H1 (cell line): ENCODE data around the gene PLA2G1B. TPM values are rescaled to one million over a fixed set of nuclear protein-coding genes. Genes with fewer than 3 reads are reported as not detected.

Experiments used
- CTCF ChIA-PET: fragments of 300-600 bp; sonication (Branson Sonifier 250); formaldehyde crosslinking; loops from one replicate; lab custom pipeline; 2021; ENCODE audit not compliant: partially characterized antibody; lab: Charles Lee
- POLR2A ChIA-PET: fragments of 300-600 bp; sonication (Branson Sonifier 250); formaldehyde crosslinking; loops from one replicate; lab custom pipeline; 2021; ENCODE audit warnings: inconsistent platforms; ENCODE audit not compliant: partially characterized antibody; lab: Charles Lee
- DNase-seq, 2 experiments: peaks; one replicate each; pipeline versions ENCODE4 v3.0.0 to v3.0.0-alpha.2; 2010 to 2022; ENCODE audit warnings: low spot score in 2 of 2, low read depth in 1 of 2, mixed read lengths in 1 of 2
- FAIRE-seq: peaks from 2 replicates; lab custom pipeline; 2011; peaks lifted over from hg19 to GRCh38; lab: Jason Lieb, UNC
- H2AFZ ChIP-seq: 2 replicates; pipeline ENCODE4 v1.8.1; 2012; ENCODE audit warnings: low read length, inconsistent platforms
- H2AK5ac ChIP-seq: 2 replicates; pipeline ENCODE4 v1.6.1; 2013; ENCODE audit warnings: low read depth, low read length
- H2BK120ac ChIP-seq: replicated peaks from 2 replicates; pipeline ENCODE3; 2013; ENCODE audit warnings: low read depth, low read length, inconsistent platforms
- H2BK12ac ChIP-seq: 2 replicates; pipeline ENCODE4 v1.6.1; 2013; ENCODE audit warnings: low read depth, low read length
- H2BK15ac ChIP-seq: 2 replicates; pipeline ENCODE4 v1.6.1; 2013; ENCODE audit warnings: low read length
- H2BK20ac ChIP-seq: 2 replicates; pipeline ENCODE4 v1.6.1; 2013; ENCODE audit warnings: low read length
- H2BK5ac ChIP-seq: 2 replicates; pipeline ENCODE4 v1.6.1; 2013; ENCODE audit warnings: low read depth, low read length
- H3K14ac ChIP-seq: 2 replicates; pipeline ENCODE4 v1.6.1; 2013; ENCODE audit warnings: inconsistent platforms; ENCODE audit not compliant: insufficient read length
- H3K18ac ChIP-seq: 2 replicates; pipeline ENCODE4 v1.6.1; 2013; ENCODE audit warnings: low read length; ENCODE audit errors: extremely low read depth
- H3K23ac ChIP-seq: 2 replicates; pipeline ENCODE4 v1.6.1; 2013; ENCODE audit warnings: inconsistent platforms; ENCODE audit not compliant: insufficient read length
- H3K23me2 ChIP-seq: 2 replicates; pipeline ENCODE4 v1.6.1; 2013; ENCODE audit warnings: low read depth, low read length
- H3K27ac ChIP-seq: 2 replicates; pipeline ENCODE4 v1.6.1; 2011; ENCODE audit warnings: low read depth, low read length, inconsistent platforms
- H3K27me3 ChIP-seq, 4 experiments: replicated peaks in 1 of 4; 1 replicate in 1 of 4; 2 replicates in 3 of 4; pipeline versions ENCODE4 v1.6.1 to v1.8.1; 2011 to 2013; ENCODE audit warnings: low read length in 3 of 4, mild to moderate bottlenecking in 3 of 4, inconsistent platforms in 2 of 4, mixed read lengths in 2 of 4, moderate library complexity in 1 of 4; ENCODE audit not compliant: control insufficient read depth in 3 of 4, insufficient read depth in 3 of 4; ENCODE audit errors: extremely low read depth in 1 of 4
- H3K36me3 ChIP-seq, 4 experiments: 2 replicates each; pipeline versions ENCODE4 v1.6.1 to v1.8.1; 2011 to 2013; ENCODE audit warnings: mild to moderate bottlenecking in 4 of 4, low read length in 3 of 4, moderate library complexity in 2 of 4, control low read depth in 1 of 4, inconsistent platforms in 1 of 4; ENCODE audit not compliant: insufficient read depth in 4 of 4, control insufficient read depth in 2 of 4
- H3K4ac ChIP-seq: replicated peaks from 2 replicates; pipeline ENCODE3; 2013; ENCODE audit warnings: low read length, low read depth, mixed read lengths, inconsistent platforms; ENCODE audit not compliant: insufficient read length
- H3K4me1 ChIP-seq, 4 experiments: replicated peaks in 1 of 4; 1 replicate in 1 of 4; 2 replicates in 3 of 4; pipeline versions ENCODE4 v1.6.1 to v1.8.1; 2011 to 2013; ENCODE audit warnings: low read length in 3 of 4, inconsistent platforms in 2 of 4, mixed read lengths in 1 of 4; ENCODE audit not compliant: insufficient read depth in 4 of 4, control insufficient read depth in 3 of 4
- H3K4me2 ChIP-seq, 2 experiments: 2 replicates each; pipeline versions ENCODE4 v1.6.1 to v1.8.1; 2011 to 2013; ENCODE audit warnings: low read depth in 2 of 2, low read length in 2 of 2, control low read depth in 1 of 2, inconsistent platforms in 1 of 2, mild to moderate bottlenecking in 1 of 2; ENCODE audit not compliant: insufficient read depth in 1 of 2
- H3K4me3 ChIP-seq, 4 experiments: fragments of 200-600, 300-600 bp in 1 of 4; sonication (generic), shearing (Covaris generic), sonication (Bioruptor Twin) in 1 of 4; 2 replicates each; pipeline versions ENCODE4 v1.5.1 to v1.8.1; 2011 to 2016; ENCODE audit warnings: low read length in 4 of 4, low read depth in 3 of 4, control low read depth in 2 of 4, inconsistent platforms in 2 of 4, mild to moderate bottlenecking in 2 of 4, mixed read lengths in 1 of 4, moderate library complexity in 1 of 4; ENCODE audit not compliant: insufficient read depth in 2 of 4; ENCODE audit errors: extremely low read depth in 1 of 4
- H3K56ac ChIP-seq: replicated peaks from 2 replicates; pipeline ENCODE3; 2013; ENCODE audit warnings: low read depth, mild to moderate bottlenecking, mixed read lengths, low read length, inconsistent platforms; ENCODE audit not compliant: insufficient read length
- H3K79me1 ChIP-seq: 2 replicates; pipeline ENCODE4 v1.6.1; 2013; ENCODE audit warnings: low read depth, low read length, control low read depth
- H3K79me2 ChIP-seq, 2 experiments: 2 replicates each; pipeline versions ENCODE4 v1.6.1 to v1.8.1; 2012 to 2013; ENCODE audit warnings: low read length in 2 of 2, mild to moderate bottlenecking in 2 of 2, inconsistent platforms in 1 of 2; ENCODE audit not compliant: insufficient read depth in 2 of 2, control insufficient read depth in 1 of 2
- H3K9ac ChIP-seq, 4 experiments: replicated peaks in 1 of 4; 1 replicate in 1 of 4; 2 replicates in 3 of 4; pipeline versions ENCODE4 v1.6.1 to v1.8.1; 2011 to 2013; ENCODE audit warnings: low read depth in 3 of 4, low read length in 3 of 4, control low read depth in 2 of 4, mild to moderate bottlenecking in 2 of 4, moderate library complexity in 2 of 4, inconsistent platforms in 1 of 4; ENCODE audit errors: extremely low read depth in 1 of 4
- H3K9me3 ChIP-seq, 2 experiments: 2 replicates each; pipeline versions ENCODE4 v1.6.1 to v1.8.1; 2012 to 2013; ENCODE audit warnings: mild to moderate bottlenecking in 2 of 2, moderate library complexity in 2 of 2, control low read depth in 1 of 2, inconsistent platforms in 1 of 2, low read depth in 1 of 2, low read length in 1 of 2, mixed read lengths in 1 of 2; ENCODE audit not compliant: insufficient read depth in 2 of 2
- H4K20me1 ChIP-seq, 2 experiments: replicated peaks in 1 of 2; 2 replicates each; pipeline versions ENCODE3 to v1.8.1; 2011 to 2013; ENCODE audit warnings: inconsistent platforms in 2 of 2, low read length in 2 of 2, mild to moderate bottlenecking in 1 of 2; ENCODE audit not compliant: insufficient read depth in 2 of 2, control insufficient read depth in 1 of 2
- H4K5ac ChIP-seq: 2 replicates; pipeline ENCODE4 v1.6.1; 2013; ENCODE audit warnings: low read length, low read depth, mixed read lengths, inconsistent platforms; ENCODE audit not compliant: insufficient read length
- H4K8ac ChIP-seq: 2 replicates; pipeline ENCODE4 v1.8.0; 2013; ENCODE audit warnings: mild to moderate bottlenecking, moderate library complexity, low read length, inconsistent platforms; ENCODE audit not compliant: insufficient read depth; ENCODE audit errors: extremely low read depth
- H4K91ac ChIP-seq: replicated peaks from 2 replicates; pipeline ENCODE3; 2013; ENCODE audit warnings: low read length, mixed read lengths, inconsistent platforms; ENCODE audit not compliant: insufficient read length
- EZH2 ChIP-seq: fragments of 200-600 bp; sonication (generic); IDR thresholded peaks from 2 replicates; pipeline ENCODE4 v1.7.1; 2012; ENCODE audit warnings: low read depth, mild to moderate bottlenecking, moderate library complexity, low read length, inconsistent platforms; ENCODE audit not compliant: severe bottlenecking
- WGBS, 2 experiments: shearing (Covaris generic) in 1 of 2; methylation state at CpG; one replicate each; pipeline versions ENCODE4 v1.1.6 to v1.1.7; 2013 to 2015; ENCODE audit warnings: low lambda C conversion rate in 2 of 2, mixed read lengths in 2 of 2, inconsistent platforms in 1 of 2, low coverage in 1 of 2, missing lambda C conversion rate in 1 of 2; ENCODE audit not compliant: insufficient replicate concordance in 2 of 2, insufficient coverage in 1 of 2, insufficient read length in 1 of 2; ENCODE audit errors: extremely low coverage in 1 of 2, missing lambda C conversion rate in 1 of 2; 5-methylcytosine and 5-hydroxymethylcytosine counted together
- polyA plus RNA-seq, 7 experiments: library from polyadenylated mRNA; depleted of rRNA in 3 of 7; stranded (reverse) in 5 of 7; unstranded in 2 of 7; fragments of >200 nt in 5 of 7; fragments of 200-250 nt in 2 of 7; gene quantifications; 1 replicate in 5 of 7; 2 replicates in 1 of 7; 4 replicates in 1 of 7; pipeline versions ENCODE4 v1.2.1 to v1.2.3, GENCODE V29; 2011 to 2013; ENCODE audit warnings: missing spikeins in 2 of 7, mixed read lengths in 2 of 7
- total RNA-seq: library from RNA; stranded (reverse); fragmentation: NEBNext Ultra II Directional; extraction: Animal tissue kit (Norgen Biotek cat#: 25700); gene quantifications from 2 replicates; pipeline ENCODE4 v1.2.1, GENCODE V29; 2021

The PLA2G1B gene
- total and polyA plus RNA-seq, 2 of the 8 experiments (the other 6 are each of a cell fraction or from before 2014, with no cell fraction given), result not detected

- Histone ChIP-seq H2BK20ac (no peak overlapping the region), H2BK120ac (no peak overlapping the region), H3K23me2 (no peaks in the 10 kb centered on the region), H3K4me3 (no peak overlapping the region), H4K5ac (no peak overlapping the region), H3K56ac (no peak overlapping the region), H3K9me3 (no peaks in the 10 kb centered on the region), H3K4me1 (no peaks in the 10 kb centered on the region), H2AK5ac (no peak overlapping the region), H4K8ac (no peak overlapping the region), H3K27me3 (no peaks in the 10 kb centered on the region), H2BK5ac (no peak overlapping the region), H4K20me1 (peaks cover 5 to 9% of the 10 kb centered on the region in 2 experiments), H3K23ac (no peak overlapping the region), H3K79me1 (no peaks in the 10 kb centered on the region), H3K4me2 (no peak overlapping the region), H2BK12ac (no peak overlapping the region), H3K9ac (no peak overlapping the region), H3K18ac (no peak overlapping the region), H3K27ac (no peak overlapping the region), H4K91ac (no peak overlapping the region), H2BK15ac (no peak overlapping the region), H2AFZ (no peak overlapping the region), H3K36me3 (peaks cover 28 to 52% (median 45%) of the 10 kb centered on the region in 4 experiments), H3K14ac (no peak overlapping the region), H3K79me2 (no peaks in the 10 kb centered on the region), H3K4ac (no peak overlapping the region)
- TF ChIP-seq EZH2, result no peak
- DNase-seq, result no peak
- WGBS, 2 experiments, result 78% methylated on average over 5 of the region's 5 CpGs; no CpG with 5 or more reads in 1 of the 2 experiments
- ChIA-PET POLR2A (interaction anchor here (0.6 to 2.8 kb wide), 7 partner anchors 9 to 116 kb away, joined by 3 to 13 read pairs (median 5); partner anchors contain the start of genes RNU4-1 and RNU4-2), CTCF (interaction anchor here (0.6 to 8.5 kb wide), 8 partner anchors 15 to 111 kb away, joined by 3 to 66 read pairs (median 4); no protein-coding TSS in a partner anchor)
- no peak for FAIRE-seq
These were observed 24.5 kb upstream of the PLA2G1B start for GRCh38 chr12:120352117-120352516.
